GM12878 (cell line): Measurements from ENCODE around the gene FAM20B. TPM values are rescaled to one million over a fixed set of nuclear protein-coding genes. Genes with fewer than 3 reads are reported as not detected.

Experiments used
- ATF7 ChIP-seq: fragments of 450-650 bp; IDR thresholded peaks from 2 replicates; pipeline ENCODE4 v1.6.1; 2016; ENCODE audit warnings: low read depth, mild to moderate bottlenecking
- BCLAF1 ChIP-seq: fragments of 450-650 bp; IDR thresholded peaks from 2 replicates; pipeline ENCODE4 v1.6.1; 2017; ENCODE audit warnings: antibody characterized with exemption, mild to moderate bottlenecking, moderate library complexity
- BMI1 ChIP-seq: fragments of 450-650 bp; IDR thresholded peaks from 2 replicates; pipeline ENCODE4 v1.6.1; 2016; ENCODE audit warnings: mild to moderate bottlenecking, moderate library complexity, borderline replicate concordance
- CHD4 ChIP-seq: fragments of 200-600 bp; sonication (generic); IDR thresholded peaks from 2 replicates; pipeline ENCODE4 v1.6.1; 2016; ENCODE audit warnings: mild to moderate bottlenecking
- CREB1 ChIP-seq: IDR thresholded peaks from 2 replicates; pipeline ENCODE4 v1.6.1; 2012; ENCODE audit warnings: low read depth, mild to moderate bottlenecking, inconsistent platforms
- HDGF ChIP-seq: fragments of 450-650 bp; IDR thresholded peaks from 2 replicates; pipeline ENCODE4 v1.6.1; 2016; ENCODE audit warnings: antibody characterized with exemption
- KDM1A ChIP-seq: fragments of 200-600 bp; sonication (generic); IDR thresholded peaks from 2 replicates; pipeline ENCODE4 v1.6.1; 2016; ENCODE audit warnings: borderline replicate concordance
- KLF5 ChIP-seq: fragments of 450-650 bp; IDR thresholded peaks from 2 replicates; pipeline ENCODE4 v1.6.1; 2014; ENCODE audit warnings: mild to moderate bottlenecking; ENCODE audit not compliant: partially characterized antibody
- PAX8 ChIP-seq: fragments of 450-650 bp; IDR thresholded peaks from 2 replicates; pipeline ENCODE4 v1.6.1; 2017; ENCODE audit warnings: mild to moderate bottlenecking, moderate library complexity
- PBX3 ChIP-seq: IDR thresholded peaks from 2 replicates; pipeline ENCODE4 v1.6.1; 2011; ENCODE audit warnings: mild to moderate bottlenecking, low read depth, low read length, moderate library complexity; ENCODE audit not compliant: insufficient replicate concordance
- RELA ChIP-seq: fragments of 450-650 bp; IDR thresholded peaks from 2 replicates; pipeline ENCODE4 v1.8.0; 2014; ENCODE audit warnings: borderline replicate concordance; ENCODE audit not compliant: partially characterized antibody
- SMARCA5 ChIP-seq: fragments of 450-650 bp; IDR thresholded peaks from 2 replicates; pipeline ENCODE4 v1.6.1; 2017; ENCODE audit warnings: mild to moderate bottlenecking
- TARDBP ChIP-seq: IDR thresholded peaks from 2 replicates; pipeline ENCODE4 v1.6.1; 2016; ENCODE audit warnings: borderline replicate concordance
- TCF3 ChIP-seq: IDR thresholded peaks from 2 replicates; pipeline ENCODE4 v1.6.1; 2012; ENCODE audit warnings: low read depth, mild to moderate bottlenecking, low read length, borderline replicate concordance; ENCODE audit not compliant: insufficient read depth
- YBX1 ChIP-seq: fragments of 450-650 bp; IDR thresholded peaks from 2 replicates; pipeline ENCODE4 v1.6.1; 2016; ENCODE audit warnings: antibody characterized with exemption
- ZBED1 ChIP-seq: IDR thresholded peaks from 2 replicates; pipeline ENCODE4 v1.6.1; 2016; ENCODE audit warnings: borderline replicate concordance
- ZBTB33 ChIP-seq: fragments of 450-650 bp; IDR thresholded peaks from 2 replicates; pipeline ENCODE4 v1.6.1; 2017; ENCODE audit warnings: mild to moderate bottlenecking
- ZBTB40 ChIP-seq: fragments of 450-650 bp; IDR thresholded peaks from 2 replicates; pipeline ENCODE4 v1.6.1; 2016; ENCODE audit warnings: mild to moderate bottlenecking, moderate library complexity, borderline replicate concordance
- ZNF217 ChIP-seq: fragments of 450-650 bp; IDR thresholded peaks from 2 replicates; pipeline ENCODE4 v1.6.1; 2017; ENCODE audit warnings: antibody characterized with exemption, mild to moderate bottlenecking
- ZNF24 ChIP-seq: fragments of 450-650 bp; IDR thresholded peaks from 2 replicates; pipeline ENCODE4 v1.6.1; 2017; ENCODE audit warnings: antibody characterized with exemption, mild to moderate bottlenecking
- ZSCAN29 ChIP-seq: fragments of 450-650 bp; IDR thresholded peaks from 2 replicates; pipeline ENCODE4 v1.6.1; 2017; ENCODE audit warnings: mild to moderate bottlenecking, moderate library complexity
- polyA plus RNA-seq, 11 experiments: library from polyadenylated mRNA; depleted of rRNA in 4 of 11; unstranded in 6 of 11; stranded (reverse) in 5 of 11; fragments of >200 nt; fragmentation: Nextera tagmentation in 4 of 11; fragmentation: Illumina TruSeq in 1 of 11; extraction: Ambion mirVana in 4 of 11; extraction: Trizol in 1 of 11; gene quantifications; 1 replicate in 1 of 11; 2 replicates in 10 of 11; pipeline versions ENCODE4 v1.2.1 to v1.2.3, GENCODE V29; 2011 to 2016; ENCODE audit warnings: inconsistent platforms in 2 of 11, missing spikeins in 2 of 11, low read depth in 1 of 11
- total RNA-seq, 4 experiments: library from RNA; depleted of rRNA in 3 of 4; stranded (reverse); fragments of >200 nt in 3 of 4; fragmentation: Illumina TruSeq in 1 of 4; extraction: Trizol in 1 of 4; gene quantifications; 2 replicates each; pipeline versions ENCODE4 v1.2.1 to v1.2.3, GENCODE V29; 2013 to 2021

The FAM20B gene
- total and polyA plus RNA-seq, 10 of the 15 experiments (the other 5 are each of a cell fraction or from before 2014, with no cell fraction given), result 2.4 to 25.6 (median 12.8) TPM

- TF ChIP-seq PAX8 (no peak), SMARCA5 (no peak), BCLAF1 (no peak), ZBED1 (no peak), ZNF217 (no peak), CHD4 (no peak), TCF3 (no peak), ZBTB40 (no peak; the same call in 1 of the 2 replicates), PBX3 (no peak), ZBTB33 (no peak), TARDBP (no peak), KLF5 (no peak), BMI1 (no peak), RELA (no peak), CREB1 (peak; percentile 85), YBX1 (no peak), ZNF24 (no peak), ATF7 (peak; percentile 95), KDM1A (no peak), ZSCAN29 (no peak), HDGF (no peak)
These were observed 9.0 kb downstream of the FAM20B start (continued) for GRCh38 chr1:179034720-179035119.
